ENCODE measurements around the gene FBXL13. TPM values are rescaled to one million over a fixed set of nuclear protein-coding genes. Genes with fewer than 3 reads are reported as not detected.

Gene FBXL13
- total RNA-seq, 3 donors from 2014 or later (not counting 1 experiment from before 2014, with no cell fraction given) = 0.70 to 0.89 (median 0.85) TPM

- no peaks in the 10 kb centered on the region for H3K36me3 ChIP-seq (ENCODE audit: control insufficient read depth, insufficient read depth, low read length)
- WGBS (ENCODE audit: insufficient coverage) = 83% methylated on average over 6 of the region's 6 CpGs
- TF ChIP-seq CTCF (IDR thresholded peaks at IDR 0.05) = no peak
- Mint-ChIP-seq H3K4me3 (no peak overlapping the region), H3K9me3 (no peaks in the 10 kb centered on the region), H3K4me1 (no peaks in the 10 kb centered on the region), H3K27me3 (ENCODE audit: low read depth in 2 of 2) (peaks cover 0 to 7% of the 10 kb centered on the region in 2 donors), H3K27ac (no peak overlapping the region), H3K36me3 (no peaks in the 10 kb centered on the region)
- H3K4me3 ChIP-seq (ENCODE audit: low read length) = no peak overlapping the region
- H3K27ac ChIP-seq (ENCODE audit: low read length) = no peak overlapping the region
- H3K4me1 ChIP-seq (ENCODE audit: control insufficient read depth, insufficient read depth, low read length) = no peaks in the 10 kb centered on the region
- ATAC-seq = no peak
- intact Hi-C loops (cut with micrococcal nuclease) = no loop called here
- no peak for DNase-seq
- H3K9me3 ChIP-seq (ENCODE audit: control insufficient read depth, insufficient read depth, low read length) = no peaks in the 10 kb centered on the region
- H3K27me3 ChIP-seq (ENCODE audit: control insufficient read depth, insufficient read depth, low read length) = no peaks in the 10 kb centered on the region
Observed at GRCh38 chr7:102883098-102883860, 191.3 kb downstream of the FBXL13 start.

DNA sequence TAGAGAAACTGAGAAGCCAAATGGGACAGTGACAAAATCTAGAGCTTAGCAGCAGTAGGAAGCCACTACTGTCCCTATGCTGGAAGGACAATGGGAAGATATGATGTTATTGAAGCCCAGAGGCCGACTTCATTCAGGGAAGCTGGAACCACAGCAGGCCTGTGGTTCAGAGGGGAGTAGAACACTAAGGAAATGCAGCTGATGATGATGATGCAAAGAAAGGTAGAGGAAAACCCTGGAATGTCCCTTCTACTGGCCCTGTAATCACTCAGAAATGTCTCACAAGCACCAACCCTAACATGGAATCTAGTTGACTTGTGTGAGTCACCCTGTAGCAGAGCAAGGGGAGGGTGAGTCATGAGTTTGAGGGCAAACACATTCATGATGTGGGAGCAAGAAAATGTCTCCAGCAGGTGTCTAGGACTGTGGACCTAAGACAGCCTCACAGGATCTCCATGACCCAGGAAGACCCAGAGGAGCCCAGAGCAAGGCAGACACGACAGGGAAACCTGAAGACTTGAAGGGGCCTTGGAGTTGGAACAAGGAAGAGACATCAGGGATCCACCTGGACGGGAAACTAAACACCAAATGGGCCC, 198.8 kb downstream of the FBXL13 start:
- intact Hi-C loops (cut with micrococcal nuclease) = no loop called here
- Mint-ChIP-seq H3K27ac (no peak overlapping the region), H3K4me1 (no peaks in the 10 kb centered on the region), H3K9me3 (no peaks in the 10 kb centered on the region), H3K4me3 (no peak overlapping the region), H3K27me3 (ENCODE audit: low read depth in 2 of 2) (no peaks in the 10 kb centered on the region), H3K36me3 (no peaks in the 10 kb centered on the region)
- 83% methylated on average over 3 of the region's 3 CpGs for WGBS (ENCODE audit: insufficient coverage)
- Histone ChIP-seq H3K9me3 (ENCODE audit: control insufficient read depth, insufficient read depth, low read length) (no peaks in the 10 kb centered on the region), H3K27me3 (ENCODE audit: control insufficient read depth, insufficient read depth, low read length) (no peaks in the 10 kb centered on the region), H3K4me1 (ENCODE audit: control insufficient read depth, insufficient read depth, low read length) (no peaks in the 10 kb centered on the region), H3K36me3 (ENCODE audit: control insufficient read depth, insufficient read depth, low read length) (no peaks in the 10 kb centered on the region), H3K4me3 (ENCODE audit: low read length) (no peak overlapping the region), H3K27ac (ENCODE audit: low read length) (no peak overlapping the region)
- no peak for DNase-seq
- TF ChIP-seq CTCF (IDR thresholded peaks at IDR 0.05) = no peak
- ATAC-seq = no peak

- H3K27me3 Mint-ChIP-seq (ENCODE audit: low read depth in 2 of 2) = no peaks in the 10 kb centered on the region
- intact Hi-C loops (cut with micrococcal nuclease) = no loop called here
Observed at GRCh38 chr7:102874966-102875365, 199.6 kb downstream of the FBXL13 start.

More at GRCh38 chr7:102874966-102875365, 199.6 kb downstream of the FBXL13 start:
- H3K4me1 Mint-ChIP-seq = no peaks in the 10 kb centered on the region
- no peak overlapping the region for H3K27ac ChIP-seq (ENCODE audit: low read length)
- no peaks in the 10 kb centered on the region for H3K9me3 Mint-ChIP-seq
- H3K4me3 Mint-ChIP-seq = no peak overlapping the region
- no peaks in the 10 kb centered on the region for H3K27me3 ChIP-seq (ENCODE audit: control insufficient read depth, insufficient read depth, low read length)
- 75% methylated on average over 1 of the region's 1 CpG for WGBS (ENCODE audit: insufficient coverage)
- H3K9me3 ChIP-seq (ENCODE audit: control insufficient read depth, insufficient read depth, low read length) = no peaks in the 10 kb centered on the region
- H3K36me3 Mint-ChIP-seq = no peaks in the 10 kb centered on the region
- TF ChIP-seq CTCF (IDR thresholded peaks at IDR 0.05) = no peak
- DNase-seq = no peak
- no peak overlapping the region for H3K4me3 ChIP-seq (ENCODE audit: low read length)
- no peaks in the 10 kb centered on the region for H3K4me1 ChIP-seq (ENCODE audit: control insufficient read depth, insufficient read depth, low read length)
- no peaks in the 10 kb centered on the region for H3K36me3 ChIP-seq (ENCODE audit: control insufficient read depth, insufficient read depth, low read length)
- no peak overlapping the region for H3K27ac Mint-ChIP-seq
- no peak for ATAC-seq
